Measurements from ENCODE around the gene ADD3.

The ADD3 gene

GRCh38 chr10:110170142-110170971, 162.6 kb downstream of the ADD3 start:
- no peak for TF ChIP-seq ZNF274 (IDR thresholded peaks at IDR 0.05; ENCODE audit: low read depth, low read length)
- no peak overlapping the region for H3K4me3 ChIP-seq (ENCODE audit: low read length)

- H3K4me3 ChIP-seq (ENCODE audit: low read length), result no peak overlapping the region
- TF ChIP-seq ZNF274 (IDR thresholded peaks at IDR 0.05; ENCODE audit: low read depth, low read length), result no peak
Measured at GRCh38 chr10:110171032-110171431, 163.2 kb downstream of the ADD3 start.

- TF ChIP-seq ZNF274 (IDR thresholded peaks at IDR 0.05; ENCODE audit: low read depth, low read length), result no peak
- no peak overlapping the region for H3K4me3 ChIP-seq (ENCODE audit: low read length)
Measured at GRCh38 chr10:110172155-110172554, 164.4 kb downstream of the ADD3 start.

- no peak for TF ChIP-seq ZNF274 (IDR thresholded peaks at IDR 0.05; ENCODE audit: low read depth, low read length)
- H3K4me3 ChIP-seq (ENCODE audit: low read length), result no peak overlapping the region
Measured at GRCh38 chr10:110174201-110174600, 166.4 kb downstream of the ADD3 start.

GRCh38 chr10:110174816-110175215, 167.0 kb downstream of the ADD3 start:
- no peak overlapping the region for H3K4me3 ChIP-seq (ENCODE audit: low read length)
- TF ChIP-seq ZNF274 (IDR thresholded peaks at IDR 0.05; ENCODE audit: low read depth, low read length), result no peak

- no peak for TF ChIP-seq ZNF274 (IDR thresholded peaks at IDR 0.05; ENCODE audit: low read depth, low read length)
- H3K4me3 ChIP-seq (ENCODE audit: low read length), result no peak overlapping the region
Measured at GRCh38 chr10:110175406-110175805, 167.6 kb downstream of the ADD3 start.

GRCh38 chr10:110176141-110177030, 168.6 kb downstream of the ADD3 start:
- no peak for TF ChIP-seq ZNF274 (IDR thresholded peaks at IDR 0.05; ENCODE audit: low read depth, low read length)
- no peak overlapping the region for H3K4me3 ChIP-seq (ENCODE audit: low read length)

GRCh38 chr10:110179220-110179619, 171.4 kb downstream of the ADD3 start:
- no peak overlapping the region for H3K4me3 ChIP-seq (ENCODE audit: low read length)
- no peak for TF ChIP-seq ZNF274 (IDR thresholded peaks at IDR 0.05; ENCODE audit: low read depth, low read length)

GRCh38 chr10:110181451-110181850, 173.7 kb downstream of the ADD3 start:
- no peak for TF ChIP-seq ZNF274 (IDR thresholded peaks at IDR 0.05; ENCODE audit: low read depth, low read length)
- H3K4me3 ChIP-seq (ENCODE audit: low read length), result no peak overlapping the region

- TF ChIP-seq ZNF274 (IDR thresholded peaks at IDR 0.05; ENCODE audit: low read depth, low read length), result no peak
- H3K4me3 ChIP-seq (ENCODE audit: low read length), result no peak overlapping the region
Measured at GRCh38 chr10:110181911-110182310, 174.1 kb downstream of the ADD3 start.

- H3K4me3 ChIP-seq (ENCODE audit: low read length), result no peak overlapping the region
- no peak for TF ChIP-seq ZNF274 (IDR thresholded peaks at IDR 0.05; ENCODE audit: low read depth, low read length)
Measured at GRCh38 chr10:110184398-110184797, 176.6 kb downstream of the ADD3 start.

Data from GM08714 (cell line).